GM23248 (cell line): ENCODE measurements around the gene PDE6B. TPM values are rescaled to one million over a fixed set of nuclear protein-coding genes. Genes with fewer than 3 reads are reported as not detected.

Experiments
- DNase-seq: peaks from one replicate; pipeline ENCODE4 v3.0.0-alpha.2; 2015
- H2AFZ ChIP-seq: fragments of 200-600 bp; sonication (generic); 2 replicates; pipeline ENCODE4 v1.6.1; 2016; ENCODE audit warnings: antibody characterized with exemption
- H3F3A ChIP-seq: fragments of 200-600 bp; sonication (generic); 2 replicates; pipeline ENCODE4 v1.6.1; 2016; ENCODE audit warnings: mild to moderate bottlenecking, antibody characterized with exemption, mixed run types; ENCODE audit not compliant: insufficient read depth
- H3K27ac ChIP-seq: fragments of 200-600 bp; sonication (generic); 2 replicates; pipeline ENCODE4 v1.5.1; 2016; ENCODE audit warnings: mild to moderate bottlenecking
- H3K27me3 ChIP-seq: fragments of 200-600 bp; sonication (generic); replicated peaks from 2 replicates; pipeline ENCODE4 v1.6.1; 2016; ENCODE audit warnings: mild to moderate bottlenecking; ENCODE audit not compliant: insufficient read depth
- H3K36me3 ChIP-seq: fragments of 200-600 bp; sonication (generic); 2 replicates; pipeline ENCODE4 v1.6.1; 2016; ENCODE audit warnings: low read depth, mild to moderate bottlenecking
- H3K4me1 ChIP-seq: fragments of 200-600 bp; sonication (generic); 2 replicates; pipeline ENCODE4 v1.6.1; 2016; ENCODE audit warnings: mild to moderate bottlenecking; ENCODE audit not compliant: insufficient read depth
- H3K4me2 ChIP-seq: fragments of 200-600 bp; sonication (generic); one replicate; pipeline ENCODE4 v1.6.1; 2016; ENCODE audit warnings: mild to moderate bottlenecking; ENCODE audit not compliant: unreplicated experiment
- H3K4me3 ChIP-seq: fragments of 200-600 bp; sonication (generic); 2 replicates; pipeline ENCODE4 v1.5.1; 2016; ENCODE audit warnings: mild to moderate bottlenecking
- H3K79me2 ChIP-seq: fragments of 200-600 bp; sonication (generic); 2 replicates; pipeline ENCODE4 v1.6.1; 2016; ENCODE audit warnings: mild to moderate bottlenecking; ENCODE audit not compliant: insufficient read depth
- H3K9ac ChIP-seq: fragments of 200-600 bp; sonication (generic); 2 replicates; pipeline ENCODE4 v1.6.1; 2016; ENCODE audit warnings: mild to moderate bottlenecking
- H3K9me2 ChIP-seq: fragments of 200-600 bp; sonication (generic); 2 replicates; pipeline ENCODE4 v1.6.1; 2016; ENCODE audit warnings: mixed run types, mild to moderate bottlenecking, moderate library complexity; ENCODE audit not compliant: insufficient read depth
- H3K9me3 ChIP-seq: fragments of 200-600 bp; sonication (generic); one replicate; pipeline ENCODE4 v1.6.1; 2017; ENCODE audit warnings: low read depth
- H4K20me1 ChIP-seq: fragments of 200-600 bp; sonication (generic); 2 replicates; pipeline ENCODE4 v1.6.0; 2016; ENCODE audit not compliant: insufficient read depth
- EZH2 ChIP-seq: fragments of 200-600 bp; sonication (generic); IDR thresholded peaks from 2 replicates; pipeline ENCODE4 v1.6.1; 2018; ENCODE audit warnings: antibody characterized with exemption, mild to moderate bottlenecking; ENCODE audit not compliant: insufficient read depth, poor library complexity, severe bottlenecking
- EZH2phosphoT487 ChIP-seq: fragments of 200-600 bp; sonication (generic); IDR thresholded peaks from 2 replicates; pipeline ENCODE4 v1.6.1; 2018; ENCODE audit warnings: antibody characterized with exemption, moderate library complexity, mild to moderate bottlenecking, low read depth; ENCODE audit not compliant: insufficient read depth
- WGBS, 2 experiments: methylation state at CpG; one replicate each; pipeline ENCODE4 v1.1.6; 2015 to 2017; ENCODE audit warnings: low lambda C conversion rate in 2 of 2, low coverage in 1 of 2; ENCODE audit errors: missing lambda C conversion rate in 2 of 2; 5-methylcytosine and 5-hydroxymethylcytosine counted together
- in situ Hi-C: fragments of 300-500 bp; cut with MboI; formaldehyde crosslinking; loops from 2 replicates; pipeline ENCODE4 v1.15.0; 2020
- polyA plus RNA-seq: library from polyadenylated mRNA; unstranded; fragments of >200 nt; fragmentation: Nextera tagmentation; extraction: Ambion mirVana; gene quantifications from 2 replicates; pipeline ENCODE4 v1.2.1, GENCODE V29; 2016
- total RNA-seq: library from RNA; depleted of rRNA; stranded (reverse); fragments of >200 nt; shearing (Covaris generic); gene quantifications from 2 replicates; pipeline ENCODE4 v1.2.3, GENCODE V29; 2014

PDE6B gene
- total and polyA plus RNA-seq, 2 experiments from 2014 or later: 0.11 TPM; not detected in 1

DNA sequence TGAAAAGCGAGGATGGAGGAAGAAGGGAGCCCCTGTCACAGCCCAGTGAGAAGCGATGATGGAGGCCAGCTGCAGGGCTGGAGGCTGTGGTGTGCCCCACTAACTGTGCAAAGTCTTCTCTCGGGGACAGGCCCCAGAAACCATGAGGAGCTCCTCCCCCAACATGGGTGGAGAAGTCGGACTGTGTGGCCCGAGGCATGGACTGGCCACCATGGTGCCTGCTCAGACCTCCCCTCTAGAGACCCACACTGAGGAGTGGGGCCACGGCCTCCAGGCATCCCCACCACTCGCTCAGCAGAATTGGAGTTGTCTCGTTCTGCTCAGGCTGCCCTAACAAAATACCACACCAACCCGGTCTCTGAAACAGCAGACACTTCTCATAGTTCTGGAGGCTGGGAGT, 12.2 kb upstream of the PDE6B start:
- in situ Hi-C loops: no loop called here
- DNase-seq: no peak
- WGBS, 2 experiments: 28 to 31% methylated on average over 8 to 9 of the region's 9 CpGs

DNA sequence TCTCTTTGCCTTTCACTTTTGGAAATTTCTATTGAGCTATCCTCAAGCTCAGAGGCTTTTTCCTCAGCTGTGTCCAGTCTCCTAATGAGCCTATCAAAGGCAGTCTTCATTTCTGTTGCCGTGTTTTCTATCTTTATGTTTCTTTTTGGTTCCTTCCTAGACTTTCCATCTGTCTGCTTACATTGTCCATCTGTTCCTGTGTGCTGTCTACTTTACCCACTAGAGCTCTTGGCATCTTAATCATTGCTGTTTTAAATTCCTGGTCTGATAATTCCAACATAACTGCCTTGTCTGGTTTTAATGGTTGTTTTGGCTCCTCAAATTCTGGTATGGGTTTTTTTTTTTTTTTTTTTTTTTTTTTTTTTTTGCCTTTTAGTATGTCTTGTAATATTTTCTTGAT, 9.3 kb upstream of the PDE6B start:
- Histone ChIP-seq H2AFZ (no peak overlapping the region), H3K9me2 (no peaks in the 10 kb centered on the region), H3F3A (no peaks in the 10 kb centered on the region), H3K4me3 (no peak overlapping the region), H3K9ac (no peak overlapping the region), H3K79me2 (no peaks in the 10 kb centered on the region), H3K27me3 (peaks cover 30% of the 10 kb centered on the region), H3K4me2 (no peak overlapping the region), H3K4me1 (no peaks in the 10 kb centered on the region), H3K27ac (no peak overlapping the region), H4K20me1 (no peaks in the 10 kb centered on the region), H3K36me3 (no peaks in the 10 kb centered on the region), H3K9me3 (no peaks in the 10 kb centered on the region)
- in situ Hi-C loops: no loop called here
- DNase-seq: no peak
- WGBS, 2 experiments: 12 to 45% methylated on average over 1 of the region's 1 CpG
- no peak for TF ChIP-seq EZH2
- no peak for TF ChIP-seq EZH2phosphoT487

More for the DNA sequence above, 12.2 kb upstream of the PDE6B start:
- no peaks in the 10 kb centered on the region for H4K20me1 ChIP-seq
- H3K9me3 ChIP-seq: no peaks in the 10 kb centered on the region
- H3K9ac ChIP-seq: no peak overlapping the region
- H3K9me2 ChIP-seq: no peaks in the 10 kb centered on the region
- no peaks in the 10 kb centered on the region for H3K79me2 ChIP-seq
- no peak overlapping the region for H3K4me3 ChIP-seq
- H3K4me1 ChIP-seq: no peaks in the 10 kb centered on the region
- H2AFZ ChIP-seq: no peak overlapping the region
- no peak overlapping the region for H3K27ac ChIP-seq
- H3F3A ChIP-seq: no peaks in the 10 kb centered on the region; the same call in 1 of the 2 replicates
- H3K36me3 ChIP-seq: no peaks in the 10 kb centered on the region
- no peak for TF ChIP-seq EZH2
- TF ChIP-seq EZH2phosphoT487: no peak
- H3K4me2 ChIP-seq: no peak overlapping the region
- H3K27me3 ChIP-seq: peaks cover 30% of the 10 kb centered on the region

DNA sequence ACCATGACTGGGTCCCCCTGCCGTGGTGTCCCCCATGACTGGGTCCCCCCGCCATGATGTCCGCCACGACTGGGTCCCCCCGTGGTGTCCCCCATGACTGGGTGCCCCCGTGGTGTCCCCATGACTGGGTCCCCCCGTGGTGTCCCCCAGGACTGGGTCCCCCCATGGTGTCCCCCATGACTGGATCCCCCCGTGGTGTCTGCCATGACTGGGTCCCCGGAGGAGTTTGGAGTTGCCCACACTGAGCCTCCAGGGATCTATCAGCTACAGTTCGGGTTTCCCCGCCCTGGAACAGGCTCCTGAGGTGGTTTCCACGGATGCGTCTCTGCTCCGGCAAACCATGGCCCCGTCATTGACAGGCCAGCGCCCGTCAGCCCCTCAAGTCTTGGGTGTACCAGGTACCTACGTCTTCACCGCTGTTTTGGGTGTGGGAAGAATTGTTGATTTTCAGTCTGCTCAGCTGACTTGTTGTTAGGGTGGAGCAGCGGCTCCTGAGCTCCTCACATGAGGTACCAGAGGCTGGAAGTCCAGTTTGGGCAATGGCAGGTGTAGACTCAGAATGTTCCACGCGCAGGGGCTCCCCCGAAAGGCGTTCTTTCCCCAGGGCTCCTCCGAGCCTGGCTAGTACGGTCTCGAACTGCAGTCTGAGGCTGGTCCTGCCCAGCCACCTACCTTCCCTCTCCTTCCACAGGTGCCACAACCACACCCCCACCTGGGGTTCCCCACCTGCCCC, 8.3 kb upstream of the PDE6B start:
- Histone ChIP-seq H3K4me1 (no peaks in the 10 kb centered on the region), H3K9me2 (no peaks in the 10 kb centered on the region), H3K4me3 (no peak overlapping the region), H3F3A (0 out of 2 replicates have a peak, but pooled peaks cover under 1% of the 10 kb centered on the region), H2AFZ (no peak overlapping the region), H4K20me1 (no peaks in the 10 kb centered on the region), H3K9ac (no peak overlapping the region), H3K9me3 (no peaks in the 10 kb centered on the region), H3K27ac (no peak overlapping the region), H3K27me3 (peaks cover 30% of the 10 kb centered on the region), H3K4me2 (no peak overlapping the region), H3K79me2 (no peaks in the 10 kb centered on the region), H3K36me3 (no peaks in the 10 kb centered on the region)
- in situ Hi-C loops: no loop called here
- 73 to 77% methylated on average over 23 to 27 of the region's 27 CpGs for WGBS, 2 experiments
- no peak for DNase-seq
- TF ChIP-seq EZH2 (no peak), EZH2phosphoT487 (no peak)

DNA sequence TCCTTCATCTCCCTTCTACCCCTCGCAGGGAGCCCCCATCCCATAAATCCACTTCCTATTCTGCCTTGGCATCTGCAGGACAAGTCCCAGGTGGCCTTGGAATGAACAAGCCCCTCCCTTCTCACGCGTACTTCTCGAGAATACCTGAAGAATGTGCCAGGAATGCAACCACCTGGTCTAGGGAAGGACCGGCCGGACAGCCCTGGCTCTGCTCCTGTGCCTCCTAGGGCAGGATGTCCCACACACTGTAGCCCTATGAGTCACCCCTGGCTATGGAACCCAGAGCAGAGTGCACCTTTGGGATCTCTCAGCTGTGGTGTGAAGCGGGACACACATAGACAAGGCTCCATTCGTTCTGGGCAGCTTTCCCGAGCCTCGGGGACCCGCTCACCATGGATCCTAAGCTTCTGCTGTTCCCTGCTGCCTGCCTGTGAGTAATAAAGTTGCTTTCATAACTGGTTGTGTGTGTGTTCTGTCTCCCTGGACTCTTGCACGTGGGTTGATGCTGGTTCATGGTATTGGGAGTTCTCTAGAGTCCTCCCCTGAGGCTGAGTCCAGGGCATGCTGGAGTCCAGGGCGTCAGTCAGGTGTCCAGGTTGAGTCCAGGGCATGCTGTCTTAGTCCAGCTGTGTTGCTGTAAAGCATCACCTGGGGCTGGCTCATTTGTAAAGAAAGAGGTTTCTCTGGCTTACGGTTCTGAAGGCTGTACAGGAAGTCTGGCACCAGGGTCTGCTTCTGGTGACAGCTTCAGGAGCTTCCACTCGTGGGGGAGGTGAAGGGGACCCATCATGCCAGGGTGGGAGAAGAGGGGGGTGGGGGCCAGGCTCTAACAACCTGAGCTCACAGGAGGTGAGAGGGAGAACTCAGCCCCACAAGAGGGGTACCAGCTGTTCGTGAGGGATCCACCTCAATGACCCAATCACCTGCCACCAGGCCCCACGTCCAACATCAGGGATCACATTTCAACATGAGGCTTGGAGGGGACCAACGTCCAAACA, 7.4 kb upstream of the PDE6B start:
- H3K36me3 ChIP-seq: no peaks in the 10 kb centered on the region
- no peak overlapping the region for H2AFZ ChIP-seq
- in situ Hi-C loops: no loop called here
- H3K27ac ChIP-seq: no peak overlapping the region
- no peak for DNase-seq
- no peak overlapping the region for H3K9ac ChIP-seq
- H3K9me3 ChIP-seq: no peaks in the 10 kb centered on the region
- H3K4me2 ChIP-seq: no peak overlapping the region
- H3F3A ChIP-seq: 0 out of 2 replicates have a peak, but pooled peaks cover 9% of the 10 kb centered on the region
- no peaks in the 10 kb centered on the region for H3K9me2 ChIP-seq
- no peak overlapping the region for H3K4me3 ChIP-seq
- H4K20me1 ChIP-seq: no peaks in the 10 kb centered on the region
- TF ChIP-seq EZH2: no peak
- TF ChIP-seq EZH2phosphoT487: no peak
- WGBS, 2 experiments: 36 to 44% methylated on average over 17 to 18 of the region's 18 CpGs
- no peaks in the 10 kb centered on the region for H3K4me1 ChIP-seq
- no peaks in the 10 kb centered on the region for H3K79me2 ChIP-seq
- peaks cover 30% of the 10 kb centered on the region for H3K27me3 ChIP-seq
